ENCODE measurements around the gene UVRAG. TPM values are rescaled to one million over a fixed set of nuclear protein-coding genes. Genes with fewer than 3 reads are reported as not detected.
"Not testable (repeated sequence)": the region's sequence is repeated elsewhere in the genome, so short reads cannot be mapped to it uniquely, and the experiment has no call there.

Gene UVRAG
- total RNA-seq, 1 donor from 2014 or later = 17.8 TPM

- Mint-ChIP-seq H3K27ac (ENCODE audit: unreplicated experiment) (no peak overlapping the region), H3K4me1 (ENCODE audit: low read depth, unreplicated experiment) (no peaks in the 10 kb centered on the region), H3K4me3 (ENCODE audit: unreplicated experiment) (no peak overlapping the region), H3K36me3 (ENCODE audit: unreplicated experiment) (no peaks in the 10 kb centered on the region), H3K9me3 (ENCODE audit: unreplicated experiment) (peaks cover 1% of the 10 kb centered on the region), H3K27me3 (ENCODE audit: unreplicated experiment) (no peaks in the 10 kb centered on the region)
- no peak for DNase-seq
- no peak for TF ChIP-seq CTCF (IDR thresholded peaks at IDR 0.05; ENCODE audit: partially characterized antibody, unreplicated experiment)
These were observed 116.1 kb downstream of the UVRAG start for GRCh38 chr11:75931124-75931523.

GRCh38 chr11:75933736-75934135 lies 118.7 kb downstream of the UVRAG start:
- not testable (repeated sequence) for H3K27me3 Mint-ChIP-seq (ENCODE audit: unreplicated experiment)

GRCh38 chr11:75934851-75935250 lies 119.8 kb downstream of the UVRAG start:
- no peak for TF ChIP-seq CTCF (IDR thresholded peaks at IDR 0.05; ENCODE audit: partially characterized antibody, unreplicated experiment)
- no peaks in the 10 kb centered on the region for H3K27me3 Mint-ChIP-seq (ENCODE audit: unreplicated experiment)
- H3K4me3 Mint-ChIP-seq (ENCODE audit: unreplicated experiment) = no peak overlapping the region
- H3K4me1 Mint-ChIP-seq (ENCODE audit: low read depth, unreplicated experiment) = no peaks in the 10 kb centered on the region
- H3K9me3 Mint-ChIP-seq (ENCODE audit: unreplicated experiment) = no peaks in the 10 kb centered on the region
- DNase-seq = no peak
- H3K27ac Mint-ChIP-seq (ENCODE audit: unreplicated experiment) = no peak overlapping the region
- H3K36me3 Mint-ChIP-seq (ENCODE audit: unreplicated experiment) = no peaks in the 10 kb centered on the region

More at GRCh38 chr11:75933736-75934135, 118.7 kb downstream of the UVRAG start:
- H3K4me3 Mint-ChIP-seq (ENCODE audit: unreplicated experiment); H3K9me3 Mint-ChIP-seq (ENCODE audit: unreplicated experiment); H3K4me1 Mint-ChIP-seq (ENCODE audit: low read depth, unreplicated experiment); DNase-seq; H3K36me3 Mint-ChIP-seq (ENCODE audit: unreplicated experiment); H3K27ac Mint-ChIP-seq (ENCODE audit: unreplicated experiment): not testable (repeated sequence)

GRCh38 chr11:75938543-75938942 lies 123.5 kb downstream of the UVRAG start:
- H3K27me3 Mint-ChIP-seq (ENCODE audit: unreplicated experiment) = no peaks in the 10 kb centered on the region

GRCh38 chr11:75939516-75939915 lies 124.5 kb downstream of the UVRAG start:
- no peaks in the 10 kb centered on the region for H3K9me3 Mint-ChIP-seq (ENCODE audit: unreplicated experiment)
- H3K4me1 Mint-ChIP-seq (ENCODE audit: low read depth, unreplicated experiment) = peaks cover 13% of the 10 kb centered on the region
- no peaks in the 10 kb centered on the region for H3K36me3 Mint-ChIP-seq (ENCODE audit: unreplicated experiment)
- DNase-seq = no peak
- no peak for TF ChIP-seq CTCF (IDR thresholded peaks at IDR 0.05; ENCODE audit: partially characterized antibody, unreplicated experiment)
- H3K4me3 Mint-ChIP-seq (ENCODE audit: unreplicated experiment) = no peak overlapping the region
- H3K27ac Mint-ChIP-seq (ENCODE audit: unreplicated experiment) = no peak overlapping the region
- no peaks in the 10 kb centered on the region for H3K27me3 Mint-ChIP-seq (ENCODE audit: unreplicated experiment)

More at GRCh38 chr11:75938543-75938942, 123.5 kb downstream of the UVRAG start:
- Mint-ChIP-seq H3K27ac (ENCODE audit: unreplicated experiment) (no peak overlapping the region), H3K4me1 (ENCODE audit: low read depth, unreplicated experiment) (peaks cover 3% of the 10 kb centered on the region), H3K9me3 (ENCODE audit: unreplicated experiment) (no peaks in the 10 kb centered on the region), H3K36me3 (ENCODE audit: unreplicated experiment) (no peaks in the 10 kb centered on the region), H3K4me3 (ENCODE audit: unreplicated experiment) (no peak overlapping the region)
- DNase-seq = no peak
- no peak for TF ChIP-seq CTCF (IDR thresholded peaks at IDR 0.05; ENCODE audit: partially characterized antibody, unreplicated experiment)

GRCh38 chr11:75939992-75940391 lies 125.0 kb downstream of the UVRAG start:
- Mint-ChIP-seq H3K27ac (ENCODE audit: unreplicated experiment) (no peak overlapping the region), H3K36me3 (ENCODE audit: unreplicated experiment) (no peaks in the 10 kb centered on the region), H3K9me3 (ENCODE audit: unreplicated experiment) (no peaks in the 10 kb centered on the region), H3K27me3 (ENCODE audit: unreplicated experiment) (no peaks in the 10 kb centered on the region), H3K4me3 (ENCODE audit: unreplicated experiment) (no peak overlapping the region), H3K4me1 (ENCODE audit: low read depth, unreplicated experiment) (peaks cover 16% of the 10 kb centered on the region)
- no peak for TF ChIP-seq CTCF (IDR thresholded peaks at IDR 0.05; ENCODE audit: partially characterized antibody, unreplicated experiment)
- no peak for DNase-seq

Measured in glutamatergic neuron (in vitro differentiated cells).